Hypothalamus (tissue), 51 donors: Measurements from ENCODE around the gene RPL7A.
"Not testable (repeated sequence)": the region's sequence is repeated elsewhere in the genome, so short reads cannot be mapped to it uniquely, and the experiment has no call there.

ENCODE experiments used
- DNase-seq, 51 donors: peaks; one replicate each; lab custom pipeline; 2025; lab: John Stamatoyannopoulos, UW

Gene RPL7A

GRCh38 chr9:133366435-133366834 lies 18.4 kb downstream of the RPL7A start:
- no peak for DNase-seq

- DNase-seq, result no peak
These were observed 19.2 kb downstream of the RPL7A start for GRCh38 chr9:133367221-133367620.

GRCh38 chr9:133367778-133368177 lies 19.8 kb downstream of the RPL7A start:
- DNase-seq, result no peak

- DNase-seq, result no peak
These were observed 20.3 kb downstream of the RPL7A start for GRCh38 chr9:133368249-133368881.

GRCh38 chr9:133369422-133369821 lies 21.4 kb downstream of the RPL7A start:
- no peak for DNase-seq

- no peak for DNase-seq
These were observed 21.9 kb downstream of the RPL7A start for GRCh38 chr9:133369933-133370332.

- no peak for DNase-seq
These were observed 22.7 kb downstream of the RPL7A start for GRCh38 chr9:133370685-133371084.

GRCh38 chr9:133371261-133371711 lies 23.3 kb downstream of the RPL7A start:
- no peak for DNase-seq

GRCh38 chr9:133372144-133372543 lies 24.1 kb downstream of the RPL7A start:
- DNase-seq, result no peak

- DNase-seq, result no peak
These were observed 26.6 kb downstream of the RPL7A start for GRCh38 chr9:133374612-133375115.

- peak in 1 of 51 donors; percentile 28 for DNase-seq
These were observed 27.2 kb downstream of the RPL7A start for GRCh38 chr9:133375116-133375723.

- peak in 50 of 51 donors; percentile 46 to 98 (median 91) for DNase-seq
These were observed 28.0 kb downstream of the RPL7A start, which contains the start of the genes STKLD1 and SURF4 for GRCh38 chr9:133375724-133376654. STKLD1 (plus strand) TSS chr9:133376366; CDS start chr9:133376474, 108 bp downstream. SURF4 (minus strand) TSS chr9:133376060; CDS start chr9:133375969, 91 bp downstream.

- not testable (repeated sequence) for DNase-seq
These were observed 29.3 kb downstream of the RPL7A start for GRCh38 chr9:133377280-133377679.

- no peak for DNase-seq
These were observed 29.8 kb downstream of the RPL7A start for GRCh38 chr9:133377721-133378216.

GRCh38 chr9:133378408-133378962 lies 30.5 kb downstream of the RPL7A start:
- DNase-seq, result no peak

GRCh38 chr9:133379153-133380086 lies 31.4 kb downstream of the RPL7A start:
- peak in 13 of 51 donors; percentile 9 to 66 (median 30) for DNase-seq

GRCh38 chr9:133380734-133381133 lies 32.7 kb downstream of the RPL7A start:
- no peak for DNase-seq

GRCh38 chr9:133382507-133383141 lies 34.6 kb downstream of the RPL7A start:
- no peak for DNase-seq

- DNase-seq, result no peak
These were observed 35.4 kb downstream of the RPL7A start for GRCh38 chr9:133383438-133383837.
